ENCODE data around the gene NAALADL2.

- TF ChIP-seq POLR2AphosphoS5 (IDR thresholded peaks at IDR 0.05; ENCODE audit: insufficient read depth in 1 of 2, low read depth in 1 of 2) (no peak), POLR2A (IDR thresholded peaks at IDR 0.05) (no peak), CTCF (IDR thresholded peaks at IDR 0.05) (no peak)
Measured at GRCh38 chr3:175340338-175341015, 481.3 kb downstream of the NAALADL2 start.

Data from vagina (tissue), 2 donors.